Measurements from ENCODE around the gene TUBD1.

Gene TUBD1

DNA sequence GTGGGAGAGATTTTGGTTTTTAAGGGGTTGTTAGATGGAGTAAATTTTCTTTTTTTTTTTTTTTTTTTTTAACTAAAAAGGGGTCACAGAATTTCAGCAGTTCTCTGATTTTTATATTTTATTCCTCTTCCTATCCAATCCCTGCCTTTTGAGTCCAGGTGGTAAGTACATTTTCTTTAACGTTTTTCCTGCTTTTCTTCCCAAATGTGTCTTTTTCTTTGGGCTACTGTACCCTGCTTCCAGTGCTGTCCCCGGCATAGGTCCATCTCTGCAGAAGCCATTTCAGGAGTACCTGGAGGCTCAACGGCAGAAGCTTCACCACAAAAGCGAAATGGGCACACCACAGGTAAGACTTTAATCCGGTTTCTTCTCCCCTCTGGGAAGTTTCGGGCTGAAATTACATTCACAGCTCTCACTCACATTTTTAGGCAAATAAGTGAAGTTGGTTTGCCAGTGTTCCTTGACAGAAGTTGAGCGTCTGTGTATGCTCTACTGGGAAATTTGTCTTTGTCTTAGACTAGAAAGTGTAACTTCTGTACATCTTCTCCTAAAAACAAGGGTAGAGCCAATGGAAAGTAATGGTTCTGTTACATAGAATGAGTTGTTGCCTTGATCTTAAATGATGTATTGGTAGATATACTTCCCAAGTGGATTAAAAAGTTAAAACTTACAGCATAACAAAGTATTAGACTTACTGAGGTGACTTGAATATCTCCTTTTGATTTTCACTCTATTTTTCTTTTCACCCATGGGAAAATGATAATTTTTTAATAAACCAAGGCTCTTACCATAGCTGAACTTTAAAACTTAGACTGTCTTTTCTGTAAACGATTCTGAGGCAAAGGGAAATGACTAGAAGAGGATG lies 54.5 kb downstream of the TUBD1 start (continued):
- peak; percentile 86; the same call in 1 of the 2 replicates for TF ChIP-seq CSRNP3 (CRISPR knock-in tag; IDR thresholded peaks at IDR 0.05)
- TF ChIP-seq ZNF565 (CRISPR knock-in tag; conservative IDR thresholded peaks at IDR 0.05; ENCODE audit: low read depth): peak; percentile 7; the same call in 1 of the 2 replicates
- TF ChIP-seq TCF4 (CRISPR knock-in tag; IDR thresholded peaks at IDR 0.05; ENCODE audit: borderline replicate concordance): no peak
- TF ChIP-seq ARNTL (CRISPR knock-in tag; IDR thresholded peaks at IDR 0.05; ENCODE audit: borderline replicate concordance, low read depth): no peak; the same call in 1 of the 2 replicates
- TF ChIP-seq ZFP30 (CRISPR knock-in tag; IDR thresholded peaks at IDR 0.05): peak; percentile 29; the same call in 1 of the 2 replicates

DNA sequence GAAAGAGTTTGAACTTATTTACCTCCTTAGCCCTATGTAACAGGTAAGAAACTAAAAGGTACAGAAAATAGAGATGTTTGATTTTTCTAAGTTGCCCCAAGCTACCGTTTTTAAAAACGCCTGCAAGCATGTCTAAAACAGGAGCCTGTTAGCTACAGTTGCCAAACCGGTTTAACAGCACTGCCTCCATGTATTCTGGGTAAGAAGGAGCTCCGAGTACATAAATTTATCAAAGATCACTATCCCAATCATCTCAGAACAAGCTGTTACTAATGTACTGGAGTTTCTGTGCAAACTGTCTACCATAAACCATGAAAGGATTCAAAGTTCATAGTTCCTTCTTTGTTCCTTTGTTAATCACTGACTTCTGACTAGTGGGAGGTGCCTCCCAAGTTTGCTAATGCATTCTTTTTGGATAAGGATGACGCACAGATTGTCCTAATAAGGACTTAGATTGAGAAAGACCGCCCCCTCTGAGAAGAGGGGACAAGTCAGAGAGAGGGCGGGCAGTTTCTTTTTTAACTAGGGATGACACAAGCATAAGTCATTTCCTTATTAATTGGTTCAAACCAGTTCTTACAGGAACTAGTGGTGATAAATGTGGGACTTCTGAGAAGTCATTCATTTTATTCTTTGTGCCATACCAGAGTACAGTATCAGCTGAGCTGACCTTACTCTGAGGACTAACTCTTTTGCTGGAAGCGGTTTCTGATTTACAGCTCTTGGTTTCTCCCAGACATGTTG lies 55.3 kb downstream of the TUBD1 start:
- TF ChIP-seq TSHZ2 (CRISPR knock-in tag; IDR thresholded peaks at IDR 0.05) (no peak), CREB5 (CRISPR knock-in tag; IDR thresholded peaks at IDR 0.05; ENCODE audit: low read depth) (peak; percentile 74), CSDC2 (CRISPR knock-in tag; IDR thresholded peaks at IDR 0.05) (no peak), ESRRG (CRISPR knock-in tag; IDR thresholded peaks at IDR 0.05) (no peak; the same call in 1 of the 2 replicates), ZNF565 (CRISPR knock-in tag; conservative IDR thresholded peaks at IDR 0.05; ENCODE audit: low read depth) (no peak), GLIS3 (CRISPR knock-in tag; IDR thresholded peaks at IDR 0.05) (no peak), TOX (CRISPR knock-in tag; IDR thresholded peaks at IDR 0.05; ENCODE audit: borderline replicate concordance) (no peak), ZFP30 (CRISPR knock-in tag; IDR thresholded peaks at IDR 0.05) (no peak), OSR1 (CRISPR knock-in tag; IDR thresholded peaks at IDR 0.05) (peak; percentile 57; the same call in 1 of the 2 replicates), TCF4 (CRISPR knock-in tag; IDR thresholded peaks at IDR 0.05; ENCODE audit: borderline replicate concordance) (no peak), BACH2 (CRISPR knock-in tag; IDR thresholded peaks at IDR 0.05; ENCODE audit: borderline replicate concordance) (no peak), ARNTL (CRISPR knock-in tag; IDR thresholded peaks at IDR 0.05; ENCODE audit: borderline replicate concordance, low read depth) (no peak), PPARA (CRISPR knock-in tag; IDR thresholded peaks at IDR 0.05; ENCODE audit: borderline replicate concordance) (no peak), ZNF70 (CRISPR knock-in tag; IDR thresholded peaks at IDR 0.05) (no peak), CSRNP3 (CRISPR knock-in tag; IDR thresholded peaks at IDR 0.05) (peak; percentile 60), SNAI2 (CRISPR knock-in tag; IDR thresholded peaks at IDR 0.05) (no peak), PATZ1 (CRISPR knock-in tag; IDR thresholded peaks at IDR 0.05; ENCODE audit: borderline replicate concordance) (no peak), ZFP3 (CRISPR knock-in tag; IDR thresholded peaks at IDR 0.05) (no peak), ZC3H10 (CRISPR knock-in tag; IDR thresholded peaks at IDR 0.05) (no peak), ZNF8 (CRISPR knock-in tag; IDR thresholded peaks at IDR 0.05) (peak; percentile 57; the same call in 1 of the 2 replicates), RARB (CRISPR knock-in tag; IDR thresholded peaks at IDR 0.05) (no peak), ISL1 (CRISPR knock-in tag; IDR thresholded peaks at IDR 0.05) (peak; percentile 92)
- TF ChIP-seq, protein P1, sequence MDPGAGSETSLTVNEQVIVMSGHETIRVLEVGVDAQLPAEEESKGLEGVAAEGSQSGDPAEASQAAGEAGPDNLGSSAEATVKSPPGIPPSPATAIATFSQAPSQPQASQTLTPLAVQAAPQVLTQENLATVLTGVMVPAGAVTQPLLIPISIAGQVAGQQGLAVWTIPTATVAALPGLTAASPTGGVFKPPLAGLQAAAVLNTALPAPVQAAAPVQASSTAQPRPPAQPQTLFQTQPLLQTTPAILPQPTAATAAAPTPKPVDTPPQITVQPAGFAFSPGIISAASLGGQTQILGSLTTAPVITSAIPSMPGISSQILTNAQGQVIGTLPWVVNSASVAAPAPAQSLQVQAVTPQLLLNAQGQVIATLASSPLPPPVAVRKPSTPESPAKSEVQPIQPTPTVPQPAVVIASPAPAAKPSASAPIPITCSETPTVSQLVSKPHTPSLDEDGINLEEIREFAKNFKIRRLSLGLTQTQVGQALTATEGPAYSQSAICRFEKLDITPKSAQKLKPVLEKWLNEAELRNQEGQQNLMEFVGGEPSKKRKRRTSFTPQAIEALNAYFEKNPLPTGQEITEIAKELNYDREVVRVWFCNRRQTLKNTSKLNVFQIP (CRISPR knock-in tag; IDR thresholded peaks at IDR 0.05; ENCODE audit: borderline replicate concordance, low read depth): peak; percentile 82; the same call in 1 of the 2 replicates
- peak; percentile 75 for ATAC-seq

All from SK-N-SH treated with all-trans-retinoic acid at 6 μM for 48 hours (cell line).